ENCODE data around the gene RAB13. TPM values are rescaled to one million over a fixed set of nuclear protein-coding genes. Genes with fewer than 3 reads are reported as not detected.

RAB13 gene
- polyA plus RNA-seq, 1 of the 3 experiments (the other 2 are of a cell fraction): 156 TPM

GRCh38 chr1:153953859-153954365 lies 32.2 kb downstream of the RAB13 start:
- no peak overlapping the region for H3K4me3 ChIP-seq (ENCODE audit: low read depth in 2 of 2, low read length in 1 of 2)
- no peak overlapping the region for H3K27ac ChIP-seq (ENCODE audit: low read depth in 2 of 2, low read length in 1 of 2)
- peaks cover 4% of the 10 kb centered on the region for H3F3A ChIP-seq (replicated peaks; ENCODE audit: insufficient read depth)
- peaks cover 60% of the 10 kb centered on the region for H3K79me2 ChIP-seq (ENCODE audit: insufficient read depth)
- no peaks in the 10 kb centered on the region for H3K9me2 ChIP-seq
- ChIA-PET POLR2A (interaction anchor here (0.9 to 1.7 kb wide), 4 partner anchors 9 to 170 kb away, joined by 3 to 4 read pairs (median 4); partner anchors contain the start of genes CREB3L4 and SLC39A1), CTCF (interaction anchor here (1.0 to 5.9 kb wide), 7 partner anchors 8 to 157 kb away, joined by 3 to 51 read pairs (median 3); partner anchors contain the start of genes DENND4B and RAB13)
- 95% methylated on average over 4 of the region's 4 CpGs for WGBS (ENCODE audit: low lambda C conversion rate)
- H3K4me1 ChIP-seq (ENCODE audit: control insufficient read depth in 1 of 2, insufficient read depth in 2 of 2, low read depth in 1 of 2, low read length in 1 of 2): peaks cover 5 to 31% of the 10 kb centered on the region in 2 experiments; a peak in 3 of 4 replicates
- H2AFZ ChIP-seq (ENCODE audit: low read depth): no peak overlapping the region
- H4K20me1 ChIP-seq (ENCODE audit: insufficient read depth): peaks cover 41% of the 10 kb centered on the region
- H3K4me2 ChIP-seq: no peak overlapping the region
- H3K9me3 ChIP-seq: no peaks in the 10 kb centered on the region
- H3K9ac ChIP-seq: no peak overlapping the region
- DNase-seq: no peak
- peaks cover 9 to 48% of the 10 kb centered on the region in 2 experiments for H3K36me3 ChIP-seq (replicated peaks in 1 of 2; ENCODE audit: control insufficient read depth in 1 of 2, insufficient read depth in 2 of 2, low read length in 1 of 2)
- TF ChIP-seq RCOR1 (IDR thresholded peaks at IDR 0.05; ENCODE audit: low read length) (no peak), RFX5 (IDR thresholded peaks at IDR 0.05; ENCODE audit: low read length) (no peak), FOXJ3 (CRISPR knock-in tag; IDR thresholded peaks at IDR 0.05) (no peak), JUND (IDR thresholded peaks at IDR 0.05) (no peak), CHD2 (IDR thresholded peaks at IDR 0.05; ENCODE audit: low read length, partially characterized antibody) (no peak), EP300 (IDR thresholded peaks at IDR 0.05; ENCODE audit: borderline replicate concordance in 1 of 2, low read depth in 1 of 2, low read length in 1 of 2) (no peak), GATA2 (CRISPR knock-in tag; IDR thresholded peaks at IDR 0.05) (no peak), ELF1 (IDR thresholded peaks at IDR 0.05) (no peak), POLR2AphosphoS5 (IDR thresholded peaks at IDR 0.05; ENCODE audit: low read depth, low read length) (no peak), MAX (IDR thresholded peaks at IDR 0.05; ENCODE audit: low read depth) (no peak), TEAD4 (IDR thresholded peaks at IDR 0.05; ENCODE audit: borderline replicate concordance, insufficient read depth) (no peak), MEF2A (IDR thresholded peaks at IDR 0.05; ENCODE audit: borderline replicate concordance, low read depth) (no peak), NFIC (IDR thresholded peaks at IDR 0.05; ENCODE audit: borderline replicate concordance) (no peak), CTCF (IDR thresholded peaks at IDR 0.05) (no peak), NRF1 (IDR thresholded peaks at IDR 0.05; ENCODE audit: low read depth, low read length) (no peak), MXI1 (IDR thresholded peaks at IDR 0.05; ENCODE audit: low read depth, low read length) (no peak)
- TF ChIP-seq, protein P1, sequence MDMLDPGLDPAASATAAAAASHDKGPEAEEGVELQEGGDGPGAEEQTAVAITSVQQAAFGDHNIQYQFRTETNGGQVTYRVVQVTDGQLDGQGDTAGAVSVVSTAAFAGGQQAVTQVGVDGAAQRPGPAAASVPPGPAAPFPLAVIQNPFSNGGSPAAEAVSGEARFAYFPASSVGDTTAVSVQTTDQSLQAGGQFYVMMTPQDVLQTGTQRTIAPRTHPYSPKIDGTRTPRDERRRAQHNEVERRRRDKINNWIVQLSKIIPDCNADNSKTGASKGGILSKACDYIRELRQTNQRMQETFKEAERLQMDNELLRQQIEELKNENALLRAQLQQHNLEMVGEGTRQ (IDR thresholded peaks at IDR 0.05; ENCODE audit: borderline replicate concordance, low read depth, low read length): no peak
- TF ChIP-seq, protein P2, sequence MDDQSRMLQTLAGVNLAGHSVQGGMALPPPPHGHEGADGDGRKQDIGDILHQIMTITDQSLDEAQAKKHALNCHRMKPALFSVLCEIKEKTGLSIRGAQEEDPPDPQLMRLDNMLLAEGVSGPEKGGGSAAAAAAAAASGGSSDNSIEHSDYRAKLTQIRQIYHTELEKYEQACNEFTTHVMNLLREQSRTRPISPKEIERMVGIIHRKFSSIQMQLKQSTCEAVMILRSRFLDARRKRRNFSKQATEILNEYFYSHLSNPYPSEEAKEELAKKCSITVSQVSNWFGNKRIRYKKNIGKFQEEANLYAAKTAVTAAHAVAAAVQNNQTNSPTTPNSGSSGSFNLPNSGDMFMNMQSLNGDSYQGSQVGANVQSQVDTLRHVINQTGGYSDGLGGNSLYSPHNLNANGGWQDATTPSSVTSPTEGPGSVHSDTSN (IDR thresholded peaks at IDR 0.05): no peak
- TF ChIP-seq, protein P3, sequence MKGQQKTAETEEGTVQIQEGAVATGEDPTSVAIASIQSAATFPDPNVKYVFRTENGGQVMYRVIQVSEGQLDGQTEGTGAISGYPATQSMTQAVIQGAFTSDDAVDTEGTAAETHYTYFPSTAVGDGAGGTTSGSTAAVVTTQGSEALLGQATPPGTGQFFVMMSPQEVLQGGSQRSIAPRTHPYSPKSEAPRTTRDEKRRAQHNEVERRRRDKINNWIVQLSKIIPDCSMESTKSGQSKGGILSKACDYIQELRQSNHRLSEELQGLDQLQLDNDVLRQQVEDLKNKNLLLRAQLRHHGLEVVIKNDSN (IDR thresholded peaks at IDR 0.05; ENCODE audit: borderline replicate concordance, low read depth): no peak
- no peaks in the 10 kb centered on the region for H3K27me3 ChIP-seq (ENCODE audit: insufficient read depth)
